ENCODE results near the gene AK2. TPM values are rescaled to one million over a fixed set of nuclear protein-coding genes. Genes with fewer than 3 reads are reported as not detected.

Gene AK2
- total and polyA plus RNA-seq, 10 of the 15 experiments (the other 5 are each of a cell fraction or from before 2014, with no cell fraction given), result 52.3 to 500 (median 278) TPM

DNA sequence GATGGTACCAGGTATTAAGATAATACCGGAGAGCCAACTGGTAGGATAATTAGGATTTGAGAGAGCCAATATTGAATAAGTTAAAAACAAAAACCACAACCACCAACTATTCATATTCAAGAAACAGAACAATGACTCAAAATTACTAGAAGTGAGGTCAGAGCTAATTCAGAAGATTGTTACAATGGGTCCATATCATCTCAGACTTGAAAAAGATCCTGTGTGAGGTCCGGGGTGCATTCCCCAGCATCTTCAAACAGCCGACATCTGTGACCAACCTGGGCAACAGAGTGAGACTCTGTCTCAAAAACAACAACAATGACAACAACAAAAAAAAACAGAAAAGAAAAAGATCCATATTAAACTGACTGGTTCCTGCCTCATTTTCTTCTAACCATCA lies 18.6 kb downstream of the AK2 start (continued):
- TF ChIP-seq SUPT20H (IDR thresholded peaks at IDR 0.05; ENCODE audit: borderline replicate concordance, control insufficient read depth, low read depth, low read length) (no peak), FOXK2 (IDR thresholded peaks at IDR 0.05) (no peak), NRF1 (conservative IDR thresholded peaks at IDR 0.05; ENCODE audit: low read depth, low read length) (no peak)

DNA sequence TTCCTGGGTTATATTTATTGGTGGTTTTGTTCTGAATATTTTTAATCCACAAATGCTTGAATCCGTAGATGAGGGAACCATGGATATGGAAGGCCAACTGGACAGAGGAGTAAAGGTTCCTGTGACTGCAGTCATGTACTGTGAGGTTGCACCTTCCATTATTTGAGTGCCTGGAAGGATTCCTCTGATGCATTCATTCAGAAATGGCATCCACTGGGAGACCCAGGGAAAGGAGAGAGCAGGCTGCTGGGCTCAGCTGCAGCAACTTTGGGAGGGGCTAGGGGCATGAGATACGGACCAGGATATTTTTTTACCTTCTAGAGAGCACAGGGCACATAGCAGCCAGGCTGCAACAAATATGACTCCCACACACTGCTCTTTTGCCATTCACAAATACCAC lies 19.5 kb downstream of the AK2 start:
- Histone ChIP-seq H3K27me3 (replicated peaks in 1 of 2; ENCODE audit: control insufficient read depth in 2 of 2, insufficient read depth in 2 of 2, low read length in 1 of 2) (no peaks in the 10 kb centered on the region), H4K20me1 (ENCODE audit: control insufficient read depth, insufficient read depth) (no peaks in the 10 kb centered on the region), H3K36me3 (ENCODE audit: control insufficient read depth in 2 of 2, insufficient read depth in 2 of 2, low read length in 1 of 2) (peaks cover 23 to 28% of the 10 kb centered on the region in 2 experiments), H2AFZ (ENCODE audit: control insufficient read depth, low read depth, low read length) (no peak overlapping the region), H3K9me3 (replicated peaks; ENCODE audit: control insufficient read depth, insufficient read depth, low read length) (no peaks in the 10 kb centered on the region), H3K4me1 (ENCODE audit: control insufficient read depth, insufficient read depth, low read length) (no peaks in the 10 kb centered on the region), H3K4me3 (no peak overlapping the region), H3K9ac (ENCODE audit: control insufficient read depth, insufficient read depth, low read length) (no peak overlapping the region), H3K27ac (ENCODE audit: control insufficient read depth, insufficient read depth) (no peak overlapping the region), H3K4me2 (ENCODE audit: control insufficient read depth, insufficient read depth) (no peak overlapping the region), H3K79me2 (ENCODE audit: control insufficient read depth, insufficient read depth, low read length) (peaks cover 2% of the 10 kb centered on the region)
- in situ Hi-C loops (cut with MboI) (no loop called here), intact Hi-C loops (cut with micrococcal nuclease; ENCODE audit: unreplicated experiment) (no loop called here)
- POLR2A ChIA-PET, result no interaction called here
- SMC1A ChIA-PET (ENCODE audit: uncharacterized antibody, unreplicated experiment), result interaction anchor here (0.9 kb wide), 1 partner anchor 8 kb away, joined by 3 read pairs; no protein-coding TSS in a partner anchor
- no peak for ATAC-seq
- RAD21 ChIA-PET (ENCODE audit: unreplicated experiment), result no interaction called here
- no TSS peak for BruUV-seq (replicated peaks)
- no peak for DNase-seq (ENCODE audit: low read depth, low spot score)
- whole genome bisulfite sequencing (ENCODE audit: insufficient coverage, insufficient replicate concordance, low lambda C conversion rate, missing lambda C conversion rate), result 98% methylated on average over 2 of the region's 2 CpGs
- no peak for FAIRE-seq
- CTCF ChIA-PET, result interaction anchor here (1.2 kb wide), 1 partner anchor 82 kb away, joined by 4 read pairs; no protein-coding TSS in a partner anchor
- TF ChIP-seq, protein P1, sequence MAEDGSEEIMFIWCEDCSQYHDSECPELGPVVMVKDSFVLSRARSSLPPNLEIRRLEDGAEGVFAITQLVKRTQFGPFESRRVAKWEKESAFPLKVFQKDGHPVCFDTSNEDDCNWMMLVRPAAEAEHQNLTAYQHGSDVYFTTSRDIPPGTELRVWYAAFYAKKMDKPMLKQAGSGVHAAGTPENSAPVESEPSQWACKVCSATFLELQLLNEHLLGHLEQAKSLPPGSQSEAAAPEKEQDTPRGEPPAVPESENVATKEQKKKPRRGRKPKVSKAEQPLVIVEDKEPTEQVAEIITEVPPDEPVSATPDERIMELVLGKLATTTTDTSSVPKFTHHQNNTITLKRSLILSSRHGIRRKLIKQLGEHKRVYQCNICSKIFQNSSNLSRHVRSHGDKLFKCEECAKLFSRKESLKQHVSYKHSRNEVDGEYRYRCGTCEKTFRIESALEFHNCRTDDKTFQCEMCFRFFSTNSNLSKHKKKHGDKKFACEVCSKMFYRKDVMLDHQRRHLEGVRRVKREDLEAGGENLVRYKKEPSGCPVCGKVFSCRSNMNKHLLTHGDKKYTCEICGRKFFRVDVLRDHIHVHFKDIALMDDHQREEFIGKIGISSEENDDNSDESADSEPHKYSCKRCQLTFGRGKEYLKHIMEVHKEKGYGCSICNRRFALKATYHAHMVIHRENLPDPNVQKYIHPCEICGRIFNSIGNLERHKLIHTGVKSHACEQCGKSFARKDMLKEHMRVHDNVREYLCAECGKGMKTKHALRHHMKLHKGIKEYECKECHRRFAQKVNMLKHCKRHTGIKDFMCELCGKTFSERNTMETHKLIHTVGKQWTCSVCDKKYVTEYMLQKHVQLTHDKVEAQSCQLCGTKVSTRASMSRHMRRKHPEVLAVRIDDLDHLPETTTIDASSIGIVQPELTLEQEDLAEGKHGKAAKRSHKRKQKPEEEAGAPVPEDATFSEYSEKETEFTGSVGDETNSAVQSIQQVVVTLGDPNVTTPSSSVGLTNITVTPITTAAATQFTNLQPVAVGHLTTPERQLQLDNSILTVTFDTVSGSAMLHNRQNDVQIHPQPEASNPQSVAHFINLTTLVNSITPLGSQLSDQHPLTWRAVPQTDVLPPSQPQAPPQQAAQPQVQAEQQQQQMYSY (CRISPR knock-in tag; IDR thresholded peaks at IDR 0.05), result no peak
- no peak for TF ChIP-seq JUND (IDR thresholded peaks at IDR 0.05; ENCODE audit: low read depth, low read length)
- no peak for TF ChIP-seq SUPT20H (IDR thresholded peaks at IDR 0.05; ENCODE audit: borderline replicate concordance, control insufficient read depth, low read depth, low read length)
- TF ChIP-seq ZNF274 (IDR thresholded peaks at IDR 0.05; ENCODE audit: insufficient read depth, insufficient read length), result no peak
- TF ChIP-seq, protein P2, sequence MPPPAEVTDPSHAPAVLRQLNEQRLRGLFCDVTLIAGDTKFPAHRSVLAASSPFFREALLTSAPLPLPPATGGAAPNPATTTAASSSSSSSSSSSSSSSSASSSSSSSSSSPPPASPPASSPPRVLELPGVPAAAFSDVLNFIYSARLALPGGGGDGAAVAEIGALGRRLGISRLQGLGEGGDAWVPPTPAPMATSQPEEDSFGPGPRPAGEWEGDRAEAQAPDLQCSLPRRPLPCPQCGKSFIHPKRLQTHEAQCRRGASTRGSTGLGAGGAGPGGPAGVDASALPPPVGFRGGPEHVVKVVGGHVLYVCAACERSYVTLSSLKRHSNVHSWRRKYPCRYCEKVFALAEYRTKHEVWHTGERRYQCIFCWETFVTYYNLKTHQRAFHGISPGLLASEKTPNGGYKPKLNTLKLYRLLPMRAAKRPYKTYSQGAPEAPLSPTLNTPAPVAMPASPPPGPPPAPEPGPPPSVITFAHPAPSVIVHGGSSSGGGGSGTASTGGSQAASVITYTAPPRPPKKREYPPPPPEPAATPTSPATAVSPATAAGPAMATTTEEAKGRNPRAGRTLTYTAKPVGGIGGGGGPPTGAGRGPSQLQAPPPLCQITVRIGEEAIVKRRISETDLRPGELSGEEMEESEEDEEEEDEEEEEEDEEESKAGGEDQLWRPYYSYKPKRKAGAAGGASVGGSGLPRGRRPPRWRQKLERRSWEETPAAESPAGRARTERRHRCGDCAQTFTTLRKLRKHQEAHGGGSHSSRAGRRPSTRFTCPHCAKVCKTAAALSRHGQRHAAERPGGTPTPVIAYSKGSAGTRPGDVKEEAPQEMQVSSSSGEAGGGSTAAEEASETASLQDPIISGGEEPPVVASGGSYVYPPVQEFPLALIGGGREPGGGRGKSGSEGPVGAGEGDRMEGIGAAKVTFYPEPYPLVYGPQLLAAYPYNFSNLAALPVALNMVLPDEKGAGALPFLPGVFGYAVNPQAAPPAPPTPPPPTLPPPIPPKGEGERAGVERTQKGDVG (CRISPR knock-in tag; IDR thresholded peaks at IDR 0.05), result no peak
- TF ChIP-seq, protein P3, sequence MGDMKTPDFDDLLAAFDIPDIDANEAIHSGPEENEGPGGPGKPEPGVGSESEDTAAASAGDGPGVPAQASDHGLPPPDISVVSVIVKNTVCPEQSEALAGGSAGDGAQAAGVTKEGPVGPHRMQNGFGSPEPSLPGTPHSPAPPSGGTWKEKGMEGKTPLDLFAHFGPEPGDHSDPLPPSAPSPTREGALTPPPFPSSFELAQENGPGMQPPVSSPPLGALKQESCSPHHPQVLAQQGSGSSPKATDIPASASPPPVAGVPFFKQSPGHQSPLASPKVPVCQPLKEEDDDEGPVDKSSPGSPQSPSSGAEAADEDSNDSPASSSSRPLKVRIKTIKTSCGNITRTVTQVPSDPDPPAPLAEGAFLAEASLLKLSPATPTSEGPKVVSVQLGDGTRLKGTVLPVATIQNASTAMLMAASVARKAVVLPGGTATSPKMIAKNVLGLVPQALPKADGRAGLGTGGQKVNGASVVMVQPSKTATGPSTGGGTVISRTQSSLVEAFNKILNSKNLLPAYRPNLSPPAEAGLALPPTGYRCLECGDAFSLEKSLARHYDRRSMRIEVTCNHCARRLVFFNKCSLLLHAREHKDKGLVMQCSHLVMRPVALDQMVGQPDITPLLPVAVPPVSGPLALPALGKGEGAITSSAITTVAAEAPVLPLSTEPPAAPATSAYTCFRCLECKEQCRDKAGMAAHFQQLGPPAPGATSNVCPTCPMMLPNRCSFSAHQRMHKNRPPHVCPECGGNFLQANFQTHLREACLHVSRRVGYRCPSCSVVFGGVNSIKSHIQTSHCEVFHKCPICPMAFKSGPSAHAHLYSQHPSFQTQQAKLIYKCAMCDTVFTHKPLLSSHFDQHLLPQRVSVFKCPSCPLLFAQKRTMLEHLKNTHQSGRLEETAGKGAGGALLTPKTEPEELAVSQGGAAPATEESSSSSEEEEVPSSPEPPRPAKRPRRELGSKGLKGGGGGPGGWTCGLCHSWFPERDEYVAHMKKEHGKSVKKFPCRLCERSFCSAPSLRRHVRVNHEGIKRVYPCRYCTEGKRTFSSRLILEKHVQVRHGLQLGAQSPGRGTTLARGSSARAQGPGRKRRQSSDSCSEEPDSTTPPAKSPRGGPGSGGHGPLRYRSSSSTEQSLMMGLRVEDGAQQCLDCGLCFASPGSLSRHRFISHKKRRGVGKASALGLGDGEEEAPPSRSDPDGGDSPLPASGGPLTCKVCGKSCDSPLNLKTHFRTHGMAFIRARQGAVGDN (IDR thresholded peaks at IDR 0.05), result no peak
- TF ChIP-seq ZNF217 (IDR thresholded peaks at IDR 0.05), result no peak
- no peak for TF ChIP-seq SREBF1 (IDR thresholded peaks at IDR 0.05; ENCODE audit: low read length)
- no peak for TF ChIP-seq BACH1 (IDR thresholded peaks at IDR 0.05; ENCODE audit: borderline replicate concordance)
- TF ChIP-seq GATAD2B (conservative IDR thresholded peaks at IDR 0.05; ENCODE audit: low read depth), result no peak
